SK-N-SH (cell line): ENCODE measurements around the gene NEU3. TPM values are rescaled to one million over a fixed set of nuclear protein-coding genes. Genes with fewer than 3 reads are reported as not detected.
"Not testable (repeated sequence)": the region's sequence is repeated elsewhere in the genome, so short reads cannot be mapped to it uniquely, and the experiment has no call there.

Experiments
- CTCF ChIA-PET: fragments of 300-600, 350-600 bp; formaldehyde crosslinking; extraction: SDS; loops from one replicate; lab custom pipeline; 2021; lab: Yijun Ruan, JAX
- POLR2A ChIA-PET: fragments of 350-600 bp; sonication (Branson Sonifier 250); formaldehyde crosslinking; extraction: SDS; loops from one replicate; lab custom pipeline; 2020; ENCODE audit warnings: antibody characterized with exemption, inconsistent platforms; lab: Yijun Ruan, JAX
- DNase-seq: peaks from one replicate; pipeline ENCODE4 v3.0.0; 2012
- H2AFZ ChIP-seq: fragments of 200-600 bp; sonication (generic); 2 replicates; pipeline ENCODE4 v1.8.1; 2016; ENCODE audit warnings: antibody characterized with exemption, mild to moderate bottlenecking, low read depth
- H3F3A ChIP-seq: fragments of 200-600 bp; sonication (generic); replicated peaks from 2 replicates; pipeline ENCODE3; 2016; ENCODE audit warnings: antibody characterized with exemption, mild to moderate bottlenecking; ENCODE audit not compliant: insufficient read depth
- H3K27ac ChIP-seq, 2 experiments: fragments of 200-500 bp in 1 of 2; fragments of 200-600 bp in 1 of 2; sonication (Bioruptor generic) in 1 of 2; sonication (generic), shearing (Covaris generic) in 1 of 2; 2 replicates each; pipeline versions ENCODE4 v1.5.1 to v1.6.1; 2014 to 2016; ENCODE audit warnings: low read depth in 2 of 2, inconsistent platforms in 1 of 2, low read length in 1 of 2, mild to moderate bottlenecking in 1 of 2, mixed read lengths in 1 of 2
- H3K27me3 ChIP-seq: fragments of 200-600 bp; sonication (generic), shearing (Covaris generic); 2 replicates; pipeline ENCODE4 v1.6.1; 2016; ENCODE audit warnings: mixed run types; ENCODE audit not compliant: insufficient read depth
- H3K36me3 ChIP-seq, 2 experiments: fragments of 200-500 bp in 1 of 2; fragments of 200-600 bp in 1 of 2; sonication (Bioruptor generic) in 1 of 2; sonication (generic) in 1 of 2; replicated peaks in 1 of 2; 2 replicates each; pipeline versions ENCODE3 to v1.5.1; 2014 to 2016; ENCODE audit warnings: low read length in 1 of 2, mild to moderate bottlenecking in 1 of 2; ENCODE audit not compliant: insufficient read depth in 2 of 2, control insufficient read depth in 1 of 2
- H3K4me1 ChIP-seq, 2 experiments: fragments of 200-500 bp in 1 of 2; fragments of 200-600 bp in 1 of 2; sonication (Bioruptor generic) in 1 of 2; sonication (generic), shearing (Covaris generic) in 1 of 2; 2 replicates each; pipeline versions ENCODE4 v1.5.1 to v1.6.1; 2014 to 2016; ENCODE audit warnings: low read depth in 1 of 2, low read length in 1 of 2, mixed run types in 1 of 2; ENCODE audit not compliant: insufficient read depth in 2 of 2, control insufficient read depth in 1 of 2
- H3K4me2 ChIP-seq: fragments of 200-600 bp; sonication (generic), shearing (Covaris generic); 2 replicates; pipeline ENCODE4 v1.6.1; 2017; ENCODE audit warnings: mixed run types
- H3K4me3 ChIP-seq, 2 experiments: fragments of 200-500 bp in 1 of 2; fragments of 200-600 bp in 1 of 2; sonication (Bioruptor generic) in 1 of 2; sonication (generic), shearing (Covaris generic) in 1 of 2; 2 replicates each; pipeline versions ENCODE4 v1.5.1 to v1.8.1; 2014 to 2016; ENCODE audit warnings: low read depth in 2 of 2, inconsistent platforms in 1 of 2, low read length in 1 of 2, mild to moderate bottlenecking in 1 of 2, mixed read lengths in 1 of 2, moderate library complexity in 1 of 2
- H3K79me2 ChIP-seq: fragments of 200-600 bp; sonication (generic); 2 replicates; pipeline ENCODE4 v1.8.1; 2017; ENCODE audit warnings: mild to moderate bottlenecking; ENCODE audit not compliant: insufficient read depth
- H3K9ac ChIP-seq: fragments of 200-600 bp; sonication (generic); 2 replicates; pipeline ENCODE4 v1.6.1; 2017; ENCODE audit warnings: mixed run types
- H3K9me2 ChIP-seq: fragments of 200-600 bp; sonication (generic); 2 replicates; pipeline ENCODE4 v1.6.1; 2017; ENCODE audit warnings: mixed run types
- H3K9me3 ChIP-seq: fragments of 200-600 bp; sonication (generic); 2 replicates; pipeline ENCODE4 v1.6.1; 2017; ENCODE audit warnings: mixed run types, mild to moderate bottlenecking, moderate library complexity
- H4K20me1 ChIP-seq: fragments of 200-600 bp; sonication (generic); 2 replicates; pipeline ENCODE4 v1.6.1; 2017; ENCODE audit warnings: mild to moderate bottlenecking, mixed run types; ENCODE audit not compliant: insufficient read depth
- ELF1 ChIP-seq: IDR thresholded peaks from 2 replicates; pipeline ENCODE4 v1.4.0; 2012
- FOXM1 ChIP-seq: IDR thresholded peaks from 2 replicates; pipeline ENCODE4 v1.4.0; 2012; ENCODE audit warnings: low read depth, mild to moderate bottlenecking
- GABPA ChIP-seq: IDR thresholded peaks from 2 replicates; pipeline ENCODE4 v1.4.0; 2012; ENCODE audit warnings: low read depth, mild to moderate bottlenecking
- IRF3 ChIP-seq: fragments of 150-350 bp; IDR thresholded peaks from 2 replicates; pipeline ENCODE4 v1.6.1; 2016; ENCODE audit warnings: mild to moderate bottlenecking, low read depth, low read length
- JUND ChIP-seq: IDR thresholded peaks from 2 replicates; pipeline ENCODE4 v1.4.0; 2012
- MEF2A ChIP-seq: IDR thresholded peaks from 2 replicates; pipeline ENCODE4 v1.4.0; 2012; ENCODE audit warnings: low read depth, borderline replicate concordance
- NRF1 ChIP-seq: IDR thresholded peaks from 2 replicates; pipeline ENCODE4 v1.6.1; 2012; ENCODE audit warnings: low read depth, mild to moderate bottlenecking, low read length
- PBX3 ChIP-seq: IDR thresholded peaks from 2 replicates; pipeline ENCODE4; 2012
- POLR2AphosphoS5 ChIP-seq: IDR thresholded peaks from 2 replicates; pipeline ENCODE4 v1.6.1; 2012; ENCODE audit warnings: low read depth, low read length
- RCOR1 ChIP-seq: fragments of 150-350 bp; IDR thresholded peaks from 2 replicates; pipeline ENCODE4 v1.6.1; 2017; ENCODE audit warnings: antibody characterized with exemption, low read length
- RFX5 ChIP-seq: IDR thresholded peaks from 2 replicates; pipeline ENCODE4 v1.6.1; 2012; ENCODE audit warnings: mild to moderate bottlenecking, improper control_type of control experiment, low read length
- SIN3A ChIP-seq: IDR thresholded peaks from 2 replicates; pipeline ENCODE4 v1.6.1; 2012; ENCODE audit warnings: low read depth, mild to moderate bottlenecking, low read length, moderate library complexity, borderline replicate concordance
- SMC3 ChIP-seq: IDR thresholded peaks from 2 replicates; pipeline ENCODE4 v1.6.1; 2012; ENCODE audit warnings: low read depth, low read length, improper control_type of control experiment
- TAF1 ChIP-seq: IDR thresholded peaks from 2 replicates; pipeline ENCODE4 v1.6.1; 2012; ENCODE audit warnings: low read depth, mild to moderate bottlenecking, low read length, moderate library complexity, borderline replicate concordance
- TCF12 ChIP-seq: IDR thresholded peaks from 2 replicates; pipeline ENCODE4 v1.4.0; 2012
- ZBTB33 ChIP-seq: IDR thresholded peaks from 2 replicates; pipeline ENCODE4 v1.4.0; 2012; ENCODE audit warnings: low read depth, borderline replicate concordance
- WGBS: methylation state at CpG from one replicate; pipeline ENCODE4 v1.1.6; 2017; ENCODE audit warnings: low lambda C conversion rate; 5-methylcytosine and 5-hydroxymethylcytosine counted together
- polyA plus RNA-seq, 3 experiments: library from polyadenylated mRNA; depleted of rRNA; stranded (reverse); fragments of >200 nt; gene quantifications; 2 replicates each; pipeline ENCODE4 v1.2.3, GENCODE V29; 2012

The NEU3 gene
- polyA plus RNA-seq, 1 of the 3 experiments (the other 2 are of a cell fraction), result 5.7 TPM

- TF ChIP-seq FOXM1 (no peak), SMC3 (no peak), GABPA (no peak), RFX5 (no peak), ELF1 (no peak), SIN3A (no peak; the same call in 1 of the 2 replicates), NRF1 (no peak), ZBTB33 (no peak), JUND (peak; percentile 56), PBX3 (peak; percentile 71), POLR2AphosphoS5 (0 out of 2 replicates have a peak, but pooled peaks have one; percentile 32), MEF2A (0 out of 2 replicates have a peak, but pooled peaks have one; percentile 46), TCF12 (peak; percentile 83), TAF1 (no peak), IRF3 (no peak), RCOR1 (no peak)
Observed at GRCh38 chr11:75014129-75014528, 25.4 kb downstream of the NEU3 start (continued).

GRCh38 chr11:75019200-75019599, 30.5 kb downstream of the NEU3 start:
- CTCF ChIA-PET, result interaction anchor here (1.2 to 6.8 kb wide), 3 partner anchors 122 to 229 kb away, joined by 3 to 133 read pairs (median 7); no protein-coding TSS in a partner anchor
- WGBS, result 76% methylated on average over 3 of the region's 3 CpGs

GRCh38 chr11:75020328-75020727, 31.6 kb downstream of the NEU3 start:
- peaks cover 0 to 13% of the 10 kb centered on the region in 2 experiments; a peak in 1 of 4 replicates for H3K4me1 ChIP-seq
- DNase-seq, H3K27ac ChIP-seq, H3K27me3 ChIP-seq, H3K4me3 ChIP-seq, POLR2A ChIA-PET, H3K4me2 ChIP-seq, H3F3A ChIP-seq, H2AFZ ChIP-seq, H3K9ac ChIP-seq, H3K9me3 ChIP-seq, H3K79me2 ChIP-seq, H3K36me3 ChIP-seq, H4K20me1 ChIP-seq, H3K9me2 ChIP-seq: not testable (repeated sequence)
- 50% methylated on average over 5 of the region's 5 CpGs for WGBS
- CTCF ChIA-PET, result interaction anchor here (1.2 to 7.8 kb wide), 7 partner anchors 12 to 415 kb away, joined by 3 to 258 read pairs (median 29); no protein-coding TSS in a partner anchor

More at GRCh38 chr11:75019200-75019599, 30.5 kb downstream of the NEU3 start:
- H4K20me1 ChIP-seq, POLR2A ChIA-PET, H2AFZ ChIP-seq, H3K4me1 ChIP-seq, H3K79me2 ChIP-seq, H3K9me2 ChIP-seq, H3K4me2 ChIP-seq, H3F3A ChIP-seq, DNase-seq, H3K4me3 ChIP-seq, H3K27me3 ChIP-seq, H3K9ac ChIP-seq, H3K9me3 ChIP-seq, H3K36me3 ChIP-seq, H3K27ac ChIP-seq: not testable (repeated sequence)
